Testis (tissue), 3 donors: Measurements from ENCODE around the gene ERC2. TPM values are rescaled to one million over a fixed set of nuclear protein-coding genes. Genes with fewer than 3 reads are reported as not detected.

Experiments used
- DNase-seq: peaks from one replicate; pipeline ENCODE4 v3.0.0-alpha.2; 2019
- H3K27ac ChIP-seq, 2 donors: fragments of 200-600 bp; sonication (generic); one replicate each; pipeline ENCODE4 v1.5.1; 2019
- H3K27me3 ChIP-seq: fragments of 200-600 bp; sonication (generic); one replicate; pipeline ENCODE4 v1.5.1; 2019
- H3K36me3 ChIP-seq: fragments of 200-600 bp; sonication (generic); one replicate; pipeline ENCODE4 v1.5.1; 2017; ENCODE audit warnings: low read depth; ENCODE audit errors: missing control alignments
- H3K4me1 ChIP-seq: fragments of 200-600 bp; sonication (generic); one replicate; pipeline ENCODE4 v1.5.1; 2019
- H3K4me3 ChIP-seq, 2 donors: fragments of 200-600 bp; sonication (generic); one replicate each; pipeline ENCODE4 v1.5.1; 2017 to 2019
- H3K9me3 ChIP-seq: fragments of 200-600 bp; sonication (generic); one replicate; pipeline ENCODE4 v1.5.1; 2017
- CTCF ChIP-seq, 3 experiments: fragments of 450-650 bp in 2 of 3; fragments of 200-600 bp in 1 of 3; sonication (generic) in 1 of 3; IDR thresholded peaks; one replicate each; pipeline ENCODE4 v1.5.1; 2016 to 2019; ENCODE audit warnings: antibody characterized with exemption in 3 of 3, mild to moderate bottlenecking in 2 of 3, moderate library complexity in 1 of 3
- POLR2A ChIP-seq: fragments of 450-650 bp; IDR thresholded peaks from one replicate; pipeline ENCODE4 v1.6.1; 2017; ENCODE audit warnings: antibody characterized with exemption, mild to moderate bottlenecking, moderate library complexity
- WGBS, 2 donors: methylation state at CpG; one replicate each; pipeline ENCODE4 v1.1.5; 2018; 5-methylcytosine and 5-hydroxymethylcytosine counted together
- intact Hi-C: fragments of 100-400 bp; cut with DNase I; formaldehyde crosslinking; loops from one replicate; pipeline ENCODE4 v1.15.1; 2023; ENCODE audit warnings: low total_unique reads
- polyA plus RNA-seq: library from polyadenylated mRNA; stranded (reverse); fragments of 350-450 nt; fragmentation: Illumina TruSeq; extraction: RNeasy Lipid Tissue Mini Kit (QIAGEN cat#74804); gene quantifications from one replicate; pipeline ENCODE4 v1.2.3, GENCODE V29; 2014; ENCODE audit warnings: low read depth, low replicate concordance; ENCODE audit not compliant: insufficient read depth
- total RNA-seq, 2 donors: library from RNA; depleted of rRNA; stranded (reverse); fragments of >200 nt; gene quantifications; one replicate each; pipeline ENCODE4 v1.2.3, GENCODE V29; 2016

The ERC2 gene
- total and polyA plus RNA-seq, 3 donors from 2014 or later, result 1.9 to 6.1 (median 5.9) TPM

- Histone ChIP-seq H3K27ac (no peak overlapping the region), H3K36me3 (no peaks in the 10 kb centered on the region), H3K27me3 (no peaks in the 10 kb centered on the region), H3K4me1 (no peaks in the 10 kb centered on the region), H3K9me3 (no peaks in the 10 kb centered on the region), H3K4me3 (no peak overlapping the region)
- WGBS, 2 donors, result 67 to 89% methylated on average over 1 of the region's 1 CpG
- DNase-seq, result no peak
- intact Hi-C loops, result no loop called here
- no peak for TF ChIP-seq POLR2A
- no peak for TF ChIP-seq CTCF (IDR thresholded peaks at IDR 0.05)
These were observed 593.2 kb downstream of the ERC2 start for GRCh38 chr3:55875113-55875512.

- intact Hi-C loops, result no loop called here
- Histone ChIP-seq H3K27ac (no peak overlapping the region), H3K9me3 (no peaks in the 10 kb centered on the region), H3K4me3 (no peak overlapping the region), H3K4me1 (no peaks in the 10 kb centered on the region), H3K27me3 (no peaks in the 10 kb centered on the region), H3K36me3 (no peaks in the 10 kb centered on the region)
- TF ChIP-seq CTCF (IDR thresholded peaks at IDR 0.05) (no peak), POLR2A (no peak)
- DNase-seq, result no peak
- WGBS, 2 donors, result 93 to 100% methylated on average over 1 of the region's 1 CpG
These were observed 594.6 kb downstream of the ERC2 start for GRCh38 chr3:55873523-55874254.

GRCh38 chr3:55870594-55870993 lies 597.7 kb downstream of the ERC2 start:
- Histone ChIP-seq H3K4me3 (no peak overlapping the region), H3K4me1 (no peaks in the 10 kb centered on the region), H3K9me3 (no peaks in the 10 kb centered on the region), H3K27me3 (no peaks in the 10 kb centered on the region), H3K36me3 (no peaks in the 10 kb centered on the region), H3K27ac (no peak overlapping the region)
- no peak for TF ChIP-seq POLR2A
- TF ChIP-seq CTCF (IDR thresholded peaks at IDR 0.05), result no peak
- no peak for DNase-seq
- WGBS, 2 donors, result 54 to 63% methylated on average over 5 of the region's 5 CpGs
- intact Hi-C loops, result no loop called here

GRCh38 chr3:55868347-55868746 lies 599.9 kb downstream of the ERC2 start:
- 59 to 61% methylated on average over 4 of the region's 4 CpGs for WGBS, 2 donors

More at GRCh38 chr3:55868347-55868746, 599.9 kb downstream of the ERC2 start:
- intact Hi-C loops, result no loop called here
- DNase-seq, result no peak
- Histone ChIP-seq H3K27ac (no peak overlapping the region), H3K9me3 (no peaks in the 10 kb centered on the region), H3K4me3 (no peak overlapping the region), H3K27me3 (no peaks in the 10 kb centered on the region), H3K4me1 (no peaks in the 10 kb centered on the region), H3K36me3 (no peaks in the 10 kb centered on the region)
- TF ChIP-seq POLR2A (no peak), CTCF (IDR thresholded peaks at IDR 0.05) (no peak)
